ENCODE measurements around the gene NTM.

- TF ChIP-seq CTCF (conservative IDR thresholded peaks at IDR 0.05): no peak
- no peak for TF ChIP-seq ZFX (IDR thresholded peaks at IDR 0.05)
Measured at GRCh38 chr11:132337819-132338416, 967.5 kb downstream of the NTM start.

Data from C4-2B (cell line).